Thyroid gland (tissue), 4 donors: ENCODE results near the gene RIPPLY1. TPM values are rescaled to one million over a fixed set of nuclear protein-coding genes. Genes with fewer than 3 reads are reported as not detected.

Experiments used
- DNase-seq, 2 donors: peaks; one replicate each; pipeline ENCODE4 v3.0.0-alpha.2; 2019
- H3K27ac ChIP-seq, 3 donors: fragments of 200-600 bp; sonication (generic); 1 replicate in 2 of 3; 2 replicates in 1 of 3; pipeline ENCODE4 v1.5.1; 2016 to 2019; ENCODE audit warnings: mild to moderate bottlenecking in 1 of 3, moderate library complexity in 1 of 3
- H3K27me3 ChIP-seq: fragments of 200-600 bp; sonication (generic); one replicate; pipeline ENCODE4 v1.5.1; 2019
- H3K36me3 ChIP-seq, 2 donors: fragments of 200-600 bp; sonication (generic); one replicate each; pipeline ENCODE4 v1.5.1; 2016 to 2019
- H3K4me1 ChIP-seq, 2 donors: fragments of 200-600 bp; sonication (generic); one replicate each; pipeline ENCODE4 v1.5.1; 2017 to 2019
- H3K4me3 ChIP-seq, 3 donors: fragments of 200-600 bp; sonication (generic); replicated peaks in 1 of 3; 1 replicate in 2 of 3; 2 replicates in 1 of 3; pipeline ENCODE4 v1.5.1; 2016; ENCODE audit warnings: mild to moderate bottlenecking in 1 of 3
- H3K9me3 ChIP-seq: fragments of 200-600 bp; sonication (generic); one replicate; pipeline ENCODE4 v1.5.1; 2017
- CTCF ChIP-seq, 6 experiments: fragments of 200-600 bp in 3 of 6; fragments of 450-650 bp in 3 of 6; sonication (generic) in 3 of 6; IDR thresholded peaks; one replicate each; pipeline ENCODE4 v1.5.1; 2016 to 2019; ENCODE audit warnings: antibody characterized with exemption in 6 of 6, mild to moderate bottlenecking in 2 of 6, inconsistent platforms in 1 of 6, moderate library complexity in 1 of 6
- POLR2A ChIP-seq, 2 donors: fragments of 450-650 bp; IDR thresholded peaks; one replicate each; pipeline ENCODE4 v1.6.1; 2017; ENCODE audit warnings: antibody characterized with exemption in 2 of 2, mild to moderate bottlenecking in 2 of 2, moderate library complexity in 1 of 2
- WGBS, 2 donors: methylation state at CpG; one replicate each; pipeline ENCODE4 v1.1.5; 2017; 5-methylcytosine and 5-hydroxymethylcytosine counted together
- intact Hi-C: fragments of 100-400 bp; cut with DNase I; formaldehyde crosslinking; loops from one replicate; pipeline ENCODE4 v1.15.1; 2023
- total RNA-seq, 4 donors: library from RNA; depleted of rRNA; stranded (reverse); fragments of >200 nt; gene quantifications; one replicate each; pipeline ENCODE4 v1.2.3, GENCODE V29; 2016

RIPPLY1 gene
- total RNA-seq, 4 donors from 2014 or later: not detected

GRCh38 chrX:106863697-106864096, 39.4 kb downstream of the RIPPLY1 start:
- DNase-seq: no peak
- Histone ChIP-seq H3K27ac (no peak overlapping the region), H3K36me3 (no peaks in the 10 kb centered on the region), H3K4me3 (no peak overlapping the region), H3K9me3 (no peaks in the 10 kb centered on the region), H3K27me3 (no peaks in the 10 kb centered on the region), H3K4me1 (no peaks in the 10 kb centered on the region)
- intact Hi-C loops: no loop called here
- WGBS, 2 donors: 94% methylated on average over 3 of the region's 9 CpGs; no CpG with 5 or more reads in 1 of the 2 donors
- TF ChIP-seq CTCF (IDR thresholded peaks at IDR 0.05): no peak
- no peak for TF ChIP-seq POLR2A (IDR thresholded peaks at IDR 0.05)

- no peaks in the 10 kb centered on the region for H3K27me3 ChIP-seq
- peak in 1 of 6 experiments; percentile 17 for TF ChIP-seq CTCF (IDR thresholded peaks at IDR 0.05)
- TF ChIP-seq POLR2A (IDR thresholded peaks at IDR 0.05): no peak
- no peak overlapping the region for H3K27ac ChIP-seq
- WGBS, 2 donors: 90 to 96% methylated on average over 2 to 5 of the region's 13 CpGs
- intact Hi-C loops: no loop called here
- H3K4me1 ChIP-seq: no peaks in the 10 kb centered on the region
- no peaks in the 10 kb centered on the region for H3K36me3 ChIP-seq
- H3K9me3 ChIP-seq: no peaks in the 10 kb centered on the region
- peak in 1 of 2 donors; percentile 2 for DNase-seq
- H3K4me3 ChIP-seq: no peak overlapping the region
These were observed 40.0 kb downstream of the RIPPLY1 start for GRCh38 chrX:106862972-106863688.

Other genes starting within 250 kb of the RIPPLY1 start
- 10 to 100 TPM; 46.5 to 68.6 (median 63.5) TPM for gene RNF128, start 176.6 kb downstream of the RIPPLY1 start, total RNA-seq
- 10 to 100 TPM; 14.8 to 25.3 (median 19.8) TPM for gene TBC1D8B, start 100.7 kb downstream of the RIPPLY1 start, total RNA-seq
- gene CLDN2, start 17.1 kb upstream of the RIPPLY1 start, total RNA-seq: under 1 TPM in 2 of 4 donors, not detected in 2; 0.29 to 0.34 TPM
- 10 to 100 TPM; 15.3 to 24.6 (median 18.6) TPM for gene MORC4, start 96.9 kb upstream of the RIPPLY1 start, total RNA-seq
- gene RBM41, start 215.5 kb upstream of the RIPPLY1 start, total RNA-seq: 10 to 100 TPM; 24.0 to 48.8 (median 30.5) TPM